ENCODE measurements around the gene ETFA.

DNA sequence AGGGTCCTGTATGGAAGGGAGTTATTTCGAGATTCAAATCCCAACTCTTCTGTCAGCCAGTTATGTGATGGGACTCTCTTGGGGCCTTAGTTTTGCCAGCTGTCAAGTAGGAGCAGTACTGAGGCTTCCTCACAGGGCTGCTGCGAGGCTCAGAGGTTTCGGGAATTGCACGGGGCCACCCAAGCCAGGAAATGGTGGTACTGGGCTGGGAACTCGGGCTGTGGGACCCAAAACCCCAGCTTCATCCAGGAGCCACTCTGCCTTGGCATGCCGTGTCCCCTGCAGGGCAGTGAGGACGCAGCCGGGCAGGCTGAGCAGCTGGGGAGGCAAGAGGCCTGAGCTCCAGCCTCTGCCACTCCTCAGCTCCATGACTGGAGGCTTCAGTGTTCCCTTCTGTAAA lies 118.6 kb downstream of the ETFA start:
- TF ChIP-seq, protein P1, sequence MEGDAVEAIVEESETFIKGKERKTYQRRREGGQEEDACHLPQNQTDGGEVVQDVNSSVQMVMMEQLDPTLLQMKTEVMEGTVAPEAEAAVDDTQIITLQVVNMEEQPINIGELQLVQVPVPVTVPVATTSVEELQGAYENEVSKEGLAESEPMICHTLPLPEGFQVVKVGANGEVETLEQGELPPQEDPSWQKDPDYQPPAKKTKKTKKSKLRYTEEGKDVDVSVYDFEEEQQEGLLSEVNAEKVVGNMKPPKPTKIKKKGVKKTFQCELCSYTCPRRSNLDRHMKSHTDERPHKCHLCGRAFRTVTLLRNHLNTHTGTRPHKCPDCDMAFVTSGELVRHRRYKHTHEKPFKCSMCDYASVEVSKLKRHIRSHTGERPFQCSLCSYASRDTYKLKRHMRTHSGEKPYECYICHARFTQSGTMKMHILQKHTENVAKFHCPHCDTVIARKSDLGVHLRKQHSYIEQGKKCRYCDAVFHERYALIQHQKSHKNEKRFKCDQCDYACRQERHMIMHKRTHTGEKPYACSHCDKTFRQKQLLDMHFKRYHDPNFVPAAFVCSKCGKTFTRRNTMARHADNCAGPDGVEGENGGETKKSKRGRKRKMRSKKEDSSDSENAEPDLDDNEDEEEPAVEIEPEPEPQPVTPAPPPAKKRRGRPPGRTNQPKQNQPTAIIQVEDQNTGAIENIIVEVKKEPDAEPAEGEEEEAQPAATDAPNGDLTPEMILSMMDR (IDR thresholded peaks at IDR 0.05), result no peak
- no peak for TF ChIP-seq POLR2A (IDR thresholded peaks at IDR 0.05)

Data from thyroid gland (tissue), 4 donors.